ENCODE results near the gene ITGA6.
A peak's percentile ranks its signal among the peaks of the same experiment; 100 is the strongest.

The ITGA6 gene

GRCh38 chr2:172427256-172427989 is at the start of gene ITGA6:
Gene ITGA6, plus strand, starts transcription at chr2:172427586.
- peak in 52 of 56 donors; percentile 9 to 80 (median 54) for DNase-seq

- peak in 1 of 56 donors; percentile 2 for DNase-seq
These were observed 46.7 kb upstream of the ITGA6 start for GRCh38 chr2:172380436-172381274.

DNA sequence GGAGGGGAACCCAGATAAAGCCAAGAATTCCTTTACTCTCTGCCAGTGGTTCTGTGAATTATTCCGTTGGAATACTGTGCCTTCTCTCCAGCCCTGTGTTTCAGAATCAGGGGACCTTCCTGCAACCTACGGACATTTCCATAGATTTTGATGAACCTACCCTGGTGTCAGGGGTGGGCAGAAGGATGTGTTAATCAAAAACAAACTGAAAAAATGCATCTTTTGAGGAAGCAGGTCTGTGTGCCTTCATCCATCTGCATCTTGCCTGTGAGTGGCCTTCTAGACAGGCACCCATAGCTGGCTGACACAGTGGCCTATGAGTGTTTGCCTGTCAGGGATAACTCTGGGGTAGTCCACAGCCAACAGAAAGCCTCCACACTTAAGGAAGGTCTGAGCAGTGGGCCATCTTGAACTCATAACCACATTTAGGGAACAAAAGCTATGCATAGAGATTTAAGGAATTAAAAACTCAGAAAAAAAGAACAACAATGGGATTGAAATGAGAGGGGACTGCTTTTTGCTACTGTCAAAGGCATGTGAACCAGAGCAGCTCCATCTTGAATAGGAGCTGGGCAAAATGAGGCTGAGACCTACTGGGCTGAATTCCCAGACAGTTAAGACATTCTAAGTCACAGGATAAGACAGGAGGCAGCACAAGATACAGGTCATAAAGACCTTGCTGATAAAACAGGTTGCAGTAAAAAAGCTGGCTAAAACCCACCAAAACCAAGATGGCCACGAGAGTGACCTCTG is 45.9 kb upstream of the ITGA6 start:
- no peak for DNase-seq

DNA sequence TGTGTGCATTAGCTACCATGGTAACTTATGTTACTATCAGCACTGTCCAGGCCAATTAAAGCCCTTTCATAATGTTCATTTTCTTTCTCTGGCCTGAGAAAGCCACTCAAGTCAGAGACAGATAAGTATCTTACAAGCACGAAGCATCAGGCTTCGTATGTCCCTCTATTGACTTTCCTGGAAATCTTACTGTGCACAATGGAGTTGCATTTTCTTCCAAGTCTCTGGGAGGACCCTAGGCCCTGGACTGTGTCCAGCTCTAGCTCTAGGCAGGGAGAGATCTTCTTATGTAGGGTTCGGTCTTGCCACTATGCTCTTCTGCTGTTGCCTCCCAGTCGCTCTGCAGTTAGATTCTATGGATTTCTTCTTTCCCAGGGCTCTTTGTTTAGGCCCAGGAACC is 40.0 kb upstream of the ITGA6 start:
- DNase-seq, result no peak

GRCh38 chr2:172389685-172390339 is 37.6 kb upstream of the ITGA6 start:
- no peak for DNase-seq

- DNase-seq, result no peak
These were observed 33.4 kb upstream of the ITGA6 start for GRCh38 chr2:172394002-172394401.

DNA sequence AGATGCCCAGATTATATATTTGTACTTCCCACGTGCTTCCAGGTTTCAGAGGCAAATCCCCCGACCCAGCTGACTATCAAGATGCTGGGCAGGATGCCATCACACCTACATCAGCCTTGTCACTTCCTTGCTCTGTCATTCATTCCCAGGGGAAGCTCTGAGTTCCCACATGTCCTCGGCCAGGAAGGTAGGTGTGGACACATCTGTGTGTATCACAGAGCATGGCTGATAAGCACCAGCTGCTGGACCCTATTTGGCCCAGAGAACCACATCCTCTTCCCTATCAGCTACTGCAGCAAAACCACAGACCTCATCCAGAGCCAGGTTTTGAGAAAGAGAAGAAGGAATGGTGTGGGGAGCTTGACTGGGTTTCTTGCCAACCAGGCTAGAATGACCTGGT is 31.9 kb upstream of the ITGA6 start:
- DNase-seq, result no peak

DNA sequence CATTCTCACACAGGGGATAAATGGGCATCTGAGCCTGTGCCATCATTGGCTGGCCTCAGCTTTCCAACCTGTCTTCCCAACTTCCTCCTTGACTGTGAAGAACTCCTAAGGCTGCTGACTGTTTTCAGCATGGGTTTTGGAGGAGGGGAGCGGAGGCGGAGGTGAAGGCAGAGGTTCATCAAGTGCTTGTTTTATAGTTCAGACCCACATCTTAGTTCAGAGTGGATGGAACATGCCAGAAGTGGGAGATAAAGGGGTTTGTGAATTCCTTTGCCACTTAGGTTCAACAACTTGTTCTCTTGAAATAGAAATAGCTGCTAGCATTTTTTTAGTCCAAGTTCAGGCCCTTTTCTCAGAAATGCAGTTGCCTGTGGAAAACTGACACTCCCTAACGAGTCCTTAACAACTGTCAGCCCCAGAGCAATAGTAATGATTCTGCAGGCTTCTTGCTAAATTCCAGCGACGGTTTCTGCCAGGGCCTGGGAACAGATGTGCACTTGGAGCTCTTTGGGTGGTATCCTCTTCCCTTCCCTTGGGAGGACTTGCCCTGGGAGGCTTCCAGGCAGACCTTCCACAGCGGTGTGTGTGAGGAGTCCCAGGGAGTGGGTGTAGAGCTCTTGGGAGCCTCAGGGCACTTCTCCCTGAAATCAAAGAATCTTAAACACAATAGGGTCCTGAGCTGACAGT is 30.1 kb upstream of the ITGA6 start:
- no peak for DNase-seq

- no peak for DNase-seq
These were observed 28.9 kb upstream of the ITGA6 start for GRCh38 chr2:172398440-172398839.

DNA sequence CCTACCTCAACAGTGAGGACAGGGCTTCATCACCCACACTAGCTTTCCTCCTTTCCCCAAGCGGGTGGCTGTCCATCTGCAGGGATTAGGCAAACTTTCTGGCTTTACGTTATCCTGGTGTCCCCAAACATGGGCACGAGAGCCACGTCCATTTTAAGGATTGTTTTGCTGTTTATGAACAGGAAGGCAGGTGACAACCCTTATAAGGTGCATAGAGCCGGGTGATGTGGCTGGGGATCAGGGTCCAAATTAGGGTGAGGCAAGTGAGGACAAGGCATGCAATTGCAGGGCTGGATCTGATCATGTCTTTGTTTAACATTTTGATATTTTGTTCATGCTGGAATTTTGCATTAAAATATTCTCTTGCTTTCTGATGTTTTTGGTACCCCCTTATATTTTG is 27.6 kb upstream of the ITGA6 start:
- no peak for DNase-seq

DNA sequence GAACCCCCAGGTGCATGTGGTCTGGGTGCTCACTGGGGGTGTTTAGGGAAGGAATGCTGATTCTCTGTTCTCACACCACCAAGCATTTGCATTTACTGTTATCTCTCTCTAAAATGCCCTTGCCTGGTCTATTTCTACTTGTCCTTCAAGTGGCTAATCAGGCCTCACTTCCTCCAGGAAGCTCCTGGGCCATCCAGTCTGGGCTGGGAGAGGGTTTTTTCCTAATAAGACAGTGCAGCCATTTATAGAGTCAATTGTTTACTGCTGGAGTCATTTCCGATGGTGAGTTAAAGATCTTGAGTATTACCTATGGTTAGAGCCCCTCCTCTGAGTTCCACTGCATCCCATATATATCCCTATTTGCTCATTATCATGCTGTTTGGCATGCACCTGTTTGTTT is 25.2 kb upstream of the ITGA6 start:
- DNase-seq, result no peak

- no peak for DNase-seq
These were observed 24.0 kb upstream of the ITGA6 start for GRCh38 chr2:172403402-172403801.

GRCh38 chr2:172403881-172404468 is 23.4 kb upstream of the ITGA6 start:
- no peak for DNase-seq

- peak in 6 of 56 donors; percentile 2 to 16 (median 10) for DNase-seq
These were observed 22.6 kb upstream of the ITGA6 start for GRCh38 chr2:172404824-172405223.

- no peak for DNase-seq
These were observed 21.7 kb upstream of the ITGA6 start for GRCh38 chr2:172405673-172406072.

DNA sequence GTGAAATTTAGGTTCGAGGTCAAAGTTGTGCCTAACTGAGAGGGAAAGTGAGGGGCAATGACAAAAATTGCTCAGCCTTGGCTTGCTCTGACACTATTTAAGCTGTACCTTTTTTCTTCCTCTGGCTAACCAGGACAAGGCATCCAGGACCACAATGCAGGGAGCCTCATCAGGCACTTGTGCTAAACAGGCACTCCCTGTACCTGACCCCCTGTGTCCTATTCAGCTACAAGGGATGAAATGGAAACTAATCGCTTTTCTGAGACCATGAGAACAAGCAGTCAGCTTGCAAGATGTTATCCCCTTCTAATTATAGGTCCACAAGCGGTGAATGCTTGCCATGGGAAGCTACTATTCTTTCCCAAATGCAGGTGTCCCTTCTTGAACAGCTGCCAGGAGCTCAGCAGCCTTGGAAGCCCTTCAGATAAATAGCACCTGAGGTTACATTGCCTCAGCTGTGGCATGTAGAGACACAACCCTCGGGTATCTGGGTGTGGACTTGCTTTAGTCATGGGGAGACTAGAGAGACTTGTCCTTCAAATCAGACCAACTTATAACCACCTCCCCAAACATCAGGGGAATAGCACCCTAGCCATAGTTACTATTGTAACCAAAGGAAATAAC is 19.1 kb upstream of the ITGA6 start:
- DNase-seq, result no peak

DNA sequence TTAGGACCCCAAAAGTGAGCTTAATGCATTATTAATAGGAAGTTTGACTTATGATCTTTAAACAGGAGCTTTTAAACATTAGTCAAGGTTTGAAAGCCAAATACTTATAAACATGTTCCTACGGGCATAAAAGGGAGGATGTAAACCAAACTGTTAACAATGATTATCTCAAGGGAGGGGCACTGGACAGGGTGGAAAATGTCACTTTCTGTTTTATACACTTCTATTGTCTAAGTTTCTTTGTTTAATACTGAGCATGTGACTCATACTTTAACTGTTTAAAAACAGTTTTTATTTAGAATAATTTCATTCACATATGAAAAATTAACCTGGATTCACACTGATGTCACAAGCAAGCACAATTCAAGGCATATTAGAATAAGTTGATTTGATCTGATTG is 18.3 kb upstream of the ITGA6 start:
- DNase-seq, result no peak

DNA sequence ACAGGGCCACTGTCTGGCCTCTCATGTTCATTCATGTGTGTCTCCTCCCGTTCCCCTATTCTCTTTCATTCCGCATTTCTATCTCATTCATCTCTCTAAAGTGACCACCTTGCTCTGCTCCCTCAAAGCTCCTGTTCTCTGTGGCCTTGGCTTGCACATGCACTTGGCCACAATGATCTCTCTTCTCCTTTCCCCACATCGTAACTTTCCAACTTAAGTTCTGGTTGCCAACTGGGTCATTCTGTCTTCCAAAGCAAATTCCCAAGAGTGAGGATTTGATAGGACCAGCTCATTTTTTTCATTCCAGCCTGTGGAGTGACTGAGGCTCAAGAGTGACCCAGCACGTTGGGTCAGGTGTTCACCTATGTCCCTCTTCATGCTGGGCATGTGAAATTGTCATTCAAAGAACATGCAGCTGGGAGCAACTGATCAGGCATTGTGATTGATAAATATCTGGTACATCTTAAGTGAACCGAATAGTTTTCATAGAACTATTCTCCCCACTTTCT is 14.3 kb upstream of the ITGA6 start:
- DNase-seq, result no peak

DNA sequence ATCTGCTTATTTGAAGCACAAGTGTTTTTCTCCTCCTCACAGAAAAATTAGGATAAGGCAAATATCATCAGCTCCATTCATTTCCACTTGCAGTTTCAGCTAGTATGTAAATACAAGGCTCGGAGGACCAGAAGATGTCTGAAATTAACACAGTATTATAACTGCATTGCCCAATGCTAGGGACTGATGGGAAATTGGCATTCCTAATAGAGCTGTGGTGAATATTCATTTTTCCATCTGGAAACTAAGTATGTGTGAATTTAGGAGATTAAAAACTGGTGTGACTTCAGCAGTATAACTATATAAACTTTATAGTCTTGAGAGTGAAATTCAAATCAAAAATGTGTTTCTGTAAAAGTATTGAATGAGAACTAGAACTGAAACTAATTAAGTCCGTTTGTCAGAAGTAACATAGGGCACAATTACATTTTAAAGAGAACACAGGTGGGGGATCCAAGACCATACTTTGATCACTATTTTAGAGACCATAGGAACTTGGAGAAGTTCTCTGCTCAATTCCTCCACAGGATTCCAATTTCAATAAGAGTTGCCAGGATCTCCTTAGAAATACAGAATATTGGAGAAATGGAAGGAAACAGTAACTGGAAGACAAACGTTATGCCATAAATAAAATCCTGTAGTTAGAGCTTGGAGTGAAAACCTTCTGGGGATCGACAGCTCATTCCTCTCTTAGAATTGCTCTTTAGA is 12.1 kb upstream of the ITGA6 start:
- DNase-seq, result no peak

All from amygdala (tissue), 56 donors.